Measurements from ENCODE around the gene HES1.
A peak's percentile ranks its signal among the peaks of the same experiment; 100 is the strongest.

DNA sequence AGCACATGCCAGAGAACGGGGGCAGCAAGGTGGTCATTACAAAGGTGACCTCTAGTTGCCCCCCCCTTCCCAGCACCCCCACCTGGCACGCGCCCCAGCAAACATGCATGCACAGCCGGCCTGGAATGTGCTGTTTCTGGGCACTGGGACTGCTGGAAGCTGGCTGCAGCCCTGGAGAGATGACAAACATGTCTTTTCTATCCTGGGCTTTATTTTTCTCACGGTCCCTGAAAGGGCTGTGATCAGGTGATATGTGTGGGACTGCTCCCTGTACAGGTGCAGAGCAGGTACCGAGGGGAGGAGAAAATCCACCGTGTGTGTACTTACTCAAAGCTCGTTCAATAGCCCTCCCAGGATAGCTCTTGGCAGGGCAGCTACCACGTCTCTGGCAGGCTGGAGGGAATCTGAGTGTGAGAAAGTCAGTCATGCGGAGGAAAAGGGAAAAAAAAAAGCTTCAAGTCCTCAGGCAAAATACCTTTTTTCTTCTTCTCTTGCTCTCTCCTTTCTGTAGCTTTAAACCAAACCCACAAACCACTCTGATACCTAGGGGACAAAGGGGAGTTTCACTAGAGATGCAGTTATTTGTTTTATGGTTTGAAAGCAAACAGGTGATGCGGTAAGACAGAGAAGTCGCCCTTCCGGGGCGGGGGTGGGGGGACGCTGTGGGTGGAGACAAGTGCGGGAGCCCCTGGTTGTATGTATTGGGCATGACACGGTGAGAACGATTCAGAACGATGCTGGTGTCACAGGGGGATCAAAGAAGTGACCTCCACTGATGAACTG is 5.0 kb upstream of the HES1 start:
- TF ChIP-seq FOXA1 (IDR thresholded peaks at IDR 0.05) (peak; percentile 23), EGR1 (IDR thresholded peaks at IDR 0.05; ENCODE audit: low read depth in 2 of 2) (peak in 1 of 2 donors; percentile 70), ATF3 (IDR thresholded peaks at IDR 0.05) (no peak), RAD21 (IDR thresholded peaks at IDR 0.05) (peak; percentile 24 to 58)
- TF ChIP-seq, protein P1, sequence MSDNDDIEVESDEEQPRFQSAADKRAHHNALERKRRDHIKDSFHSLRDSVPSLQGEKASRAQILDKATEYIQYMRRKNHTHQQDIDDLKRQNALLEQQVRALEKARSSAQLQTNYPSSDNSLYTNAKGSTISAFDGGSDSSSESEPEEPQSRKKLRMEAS (IDR thresholded peaks at IDR 0.05) = peak; percentile 41
- TF ChIP-seq, protein P2, sequence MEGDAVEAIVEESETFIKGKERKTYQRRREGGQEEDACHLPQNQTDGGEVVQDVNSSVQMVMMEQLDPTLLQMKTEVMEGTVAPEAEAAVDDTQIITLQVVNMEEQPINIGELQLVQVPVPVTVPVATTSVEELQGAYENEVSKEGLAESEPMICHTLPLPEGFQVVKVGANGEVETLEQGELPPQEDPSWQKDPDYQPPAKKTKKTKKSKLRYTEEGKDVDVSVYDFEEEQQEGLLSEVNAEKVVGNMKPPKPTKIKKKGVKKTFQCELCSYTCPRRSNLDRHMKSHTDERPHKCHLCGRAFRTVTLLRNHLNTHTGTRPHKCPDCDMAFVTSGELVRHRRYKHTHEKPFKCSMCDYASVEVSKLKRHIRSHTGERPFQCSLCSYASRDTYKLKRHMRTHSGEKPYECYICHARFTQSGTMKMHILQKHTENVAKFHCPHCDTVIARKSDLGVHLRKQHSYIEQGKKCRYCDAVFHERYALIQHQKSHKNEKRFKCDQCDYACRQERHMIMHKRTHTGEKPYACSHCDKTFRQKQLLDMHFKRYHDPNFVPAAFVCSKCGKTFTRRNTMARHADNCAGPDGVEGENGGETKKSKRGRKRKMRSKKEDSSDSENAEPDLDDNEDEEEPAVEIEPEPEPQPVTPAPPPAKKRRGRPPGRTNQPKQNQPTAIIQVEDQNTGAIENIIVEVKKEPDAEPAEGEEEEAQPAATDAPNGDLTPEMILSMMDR (IDR thresholded peaks at IDR 0.05; ENCODE audit: low read depth, low read length, missing input control) = no peak
